HS-5 (cell line): ENCODE data around the gene EMC8.
"Not testable (repeated sequence)": the region's sequence is repeated elsewhere in the genome, so short reads cannot be mapped to it uniquely, and the experiment has no call there.

Experiments used
- DNase-seq: peaks from one replicate; pipeline ENCODE4 v3.0.0-alpha.2; 2012; ENCODE audit warnings: low read depth

EMC8 gene

DNA sequence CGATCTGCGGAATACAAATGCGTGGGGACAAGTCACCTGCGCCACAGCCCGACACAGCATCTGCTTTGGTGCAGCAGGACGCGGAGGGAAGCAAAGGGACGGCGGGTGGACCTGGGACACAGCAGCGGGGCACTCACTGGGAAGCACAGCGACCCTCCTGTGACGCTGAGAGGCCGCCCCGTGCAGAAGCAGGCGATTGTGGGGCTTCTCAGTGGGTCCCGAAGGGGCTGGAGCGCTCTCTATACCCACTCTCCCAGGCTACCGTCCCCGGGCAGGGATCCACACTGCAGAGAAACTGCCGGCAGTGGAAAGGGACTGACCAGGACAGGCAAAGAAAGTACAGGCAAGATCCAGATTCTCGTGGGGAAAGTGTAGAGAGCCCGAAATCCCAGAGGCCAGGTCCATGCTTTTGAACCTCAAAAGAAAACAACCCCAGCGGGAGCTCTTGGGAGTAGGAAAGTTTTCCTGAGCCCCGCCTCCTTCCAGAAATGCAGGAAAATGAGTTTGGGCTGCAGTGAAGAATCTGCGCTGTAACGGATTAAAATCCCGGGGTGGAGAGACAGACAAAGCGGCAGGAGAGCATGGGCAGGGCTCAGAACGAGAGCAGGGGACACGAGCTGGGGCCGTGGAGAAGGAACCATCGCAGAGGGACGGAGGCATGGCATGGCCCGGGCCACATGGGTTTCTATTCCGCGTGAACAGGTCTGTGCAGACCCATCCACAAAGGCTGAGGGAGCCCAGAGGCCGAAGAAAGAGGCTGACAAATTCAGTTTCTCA, 12.9 kb upstream of the EMC8 start:
- no peak for DNase-seq

DNA sequence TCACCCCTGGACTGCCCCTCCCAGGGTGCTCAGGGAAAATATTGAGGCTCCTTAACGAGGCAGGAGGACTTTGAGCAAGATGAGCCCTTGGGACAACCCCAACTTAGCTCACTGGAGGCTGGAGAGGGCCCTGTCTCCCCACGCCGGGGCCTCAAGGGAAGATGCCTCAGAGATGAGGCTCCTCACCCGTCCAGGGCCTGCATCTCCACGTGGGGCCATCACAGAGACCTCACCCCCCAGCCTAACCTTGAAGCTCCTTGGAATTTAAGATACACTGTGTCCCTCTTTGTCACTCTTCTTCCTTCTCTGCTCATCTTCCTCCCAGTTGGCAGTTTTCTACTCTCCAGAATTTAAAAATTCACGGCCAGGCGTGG, 11.4 kb upstream of the EMC8 start:
- no peak for DNase-seq

DNA sequence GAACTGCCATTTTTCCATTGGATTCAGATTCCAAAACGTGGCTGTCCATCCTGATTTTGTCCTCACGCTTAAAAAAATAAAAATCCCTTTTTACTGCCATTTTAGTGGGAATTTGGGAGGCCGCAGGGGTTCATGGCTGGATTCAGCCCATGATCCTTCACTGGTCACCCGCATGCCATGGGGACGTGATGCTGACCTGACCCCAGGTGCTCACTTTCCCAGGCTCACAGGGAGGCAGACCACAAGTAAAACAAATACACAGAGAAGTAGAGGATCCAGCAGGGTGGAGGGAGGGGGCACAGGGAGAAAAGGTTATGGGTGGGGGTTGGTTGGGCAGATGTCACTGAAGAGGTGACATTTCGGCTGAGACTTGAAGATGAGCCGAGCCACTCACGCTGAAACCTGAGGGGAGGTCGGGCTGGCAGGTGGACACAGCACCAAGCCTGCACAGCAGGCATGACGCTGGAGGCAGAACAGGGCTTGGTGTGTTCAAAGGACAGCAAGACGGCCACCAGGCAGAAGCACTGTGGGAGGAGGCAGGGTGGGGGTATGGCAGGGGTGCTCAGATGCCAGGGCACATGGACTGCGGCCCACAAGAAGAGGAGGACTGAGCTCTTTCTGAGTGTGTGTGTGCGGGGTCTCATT, 10.9 kb upstream of the EMC8 start:
- DNase-seq, result no peak

DNA sequence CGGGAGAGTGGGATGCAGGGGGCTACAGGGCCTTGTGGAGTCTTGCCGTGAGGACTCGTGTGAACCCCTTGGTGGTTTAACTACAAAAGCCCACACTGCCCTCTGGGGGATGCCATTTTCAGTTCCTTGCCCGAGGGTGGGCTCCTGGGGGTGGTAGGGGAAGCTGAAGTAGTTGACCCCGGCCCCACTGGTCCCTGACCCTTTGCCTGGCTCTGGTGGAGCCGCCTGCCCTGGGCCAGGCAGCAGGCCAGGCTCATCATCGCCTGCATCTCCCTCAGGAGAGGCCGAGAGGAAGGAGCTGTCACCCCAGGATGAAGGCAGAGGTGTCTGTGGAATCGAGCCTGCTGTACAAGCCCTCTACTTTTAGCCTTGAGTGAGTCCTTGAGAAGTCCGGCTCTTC, 10.3 kb upstream of the EMC8 start:
- no peak for DNase-seq

DNA sequence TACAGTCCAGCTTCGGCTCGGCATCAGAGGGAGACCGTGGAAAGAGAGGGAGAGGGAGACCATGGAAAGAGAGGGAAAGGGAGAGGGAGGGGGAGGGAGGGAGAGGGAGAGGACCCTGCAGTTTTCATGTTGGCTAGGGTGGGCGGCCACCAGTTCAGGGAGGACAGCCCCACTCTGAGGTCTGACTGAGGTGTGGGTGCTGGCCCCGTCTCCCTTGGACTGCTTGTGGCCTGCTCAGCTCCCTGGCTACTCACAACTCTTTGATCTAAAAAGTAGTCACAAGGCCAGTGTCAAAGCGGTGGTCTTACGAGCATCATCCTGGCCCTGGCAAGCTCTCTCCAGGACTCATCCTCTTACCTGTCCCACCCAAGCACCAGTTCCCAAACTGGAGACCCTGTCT, 9.6 kb upstream of the EMC8 start:
- no peak for DNase-seq

DNA sequence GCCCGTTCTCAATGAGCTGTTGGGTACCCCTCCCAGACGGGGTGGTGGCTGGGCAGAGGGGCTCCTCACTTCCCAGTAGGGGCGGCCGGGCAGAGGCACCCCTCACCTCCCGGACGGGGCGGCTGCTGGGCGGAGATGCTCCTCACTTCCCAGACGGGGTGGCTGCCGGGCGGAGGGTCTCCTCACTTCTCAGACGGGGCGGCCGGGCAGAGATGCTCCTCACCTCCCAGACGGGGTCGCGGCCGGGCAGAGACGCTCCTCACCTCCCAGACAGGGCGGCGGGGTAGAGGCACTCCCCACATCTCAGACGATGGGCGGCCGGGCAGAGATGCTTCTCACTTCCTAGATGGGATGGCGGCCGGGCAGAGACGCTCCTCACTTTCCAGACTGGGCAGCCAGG, 8.8 kb upstream of the EMC8 start:
- DNase-seq, result not testable (repeated sequence)

DNA sequence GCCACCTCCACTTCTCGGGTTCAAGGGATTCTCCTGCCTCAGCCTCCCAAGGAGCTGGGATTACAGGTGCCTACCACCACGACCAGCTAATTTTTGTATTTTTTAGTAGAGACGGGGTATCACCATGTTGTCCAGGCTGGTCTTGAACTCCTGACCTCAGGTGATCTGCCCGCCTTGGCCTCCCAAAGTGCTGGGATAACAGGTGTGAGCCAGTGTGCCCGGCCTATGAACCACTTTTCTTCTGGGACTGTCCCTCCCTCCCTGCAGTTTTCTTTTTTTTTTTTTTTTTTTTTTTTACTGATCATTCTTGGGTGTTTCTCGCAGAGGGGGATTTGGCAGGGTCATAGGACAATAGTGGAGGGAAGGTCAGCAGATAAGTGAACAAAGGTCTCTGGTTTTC, 8.0 kb upstream of the EMC8 start:
- DNase-seq, result not testable (repeated sequence)

DNA sequence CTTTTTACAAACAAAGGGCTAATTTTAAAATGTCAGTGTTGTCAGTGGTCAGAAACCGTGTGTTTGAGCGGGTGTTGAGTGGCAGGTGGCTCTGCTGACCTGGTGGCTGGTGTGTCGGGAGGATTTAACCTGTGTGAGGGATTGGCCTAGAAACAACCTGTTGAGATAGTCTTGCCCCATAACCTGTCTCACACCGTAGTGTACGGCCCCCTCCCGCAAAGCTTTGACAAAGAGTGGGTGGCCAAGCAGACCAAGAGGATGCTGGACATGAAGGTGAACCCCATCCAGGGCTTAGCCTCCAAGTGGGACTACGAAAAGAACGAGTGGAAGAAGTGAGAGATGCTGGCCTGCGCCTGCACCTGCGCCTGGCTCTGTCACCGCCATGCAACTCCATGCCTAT, 7.2 kb upstream of the EMC8 start:
- no peak for DNase-seq

DNA sequence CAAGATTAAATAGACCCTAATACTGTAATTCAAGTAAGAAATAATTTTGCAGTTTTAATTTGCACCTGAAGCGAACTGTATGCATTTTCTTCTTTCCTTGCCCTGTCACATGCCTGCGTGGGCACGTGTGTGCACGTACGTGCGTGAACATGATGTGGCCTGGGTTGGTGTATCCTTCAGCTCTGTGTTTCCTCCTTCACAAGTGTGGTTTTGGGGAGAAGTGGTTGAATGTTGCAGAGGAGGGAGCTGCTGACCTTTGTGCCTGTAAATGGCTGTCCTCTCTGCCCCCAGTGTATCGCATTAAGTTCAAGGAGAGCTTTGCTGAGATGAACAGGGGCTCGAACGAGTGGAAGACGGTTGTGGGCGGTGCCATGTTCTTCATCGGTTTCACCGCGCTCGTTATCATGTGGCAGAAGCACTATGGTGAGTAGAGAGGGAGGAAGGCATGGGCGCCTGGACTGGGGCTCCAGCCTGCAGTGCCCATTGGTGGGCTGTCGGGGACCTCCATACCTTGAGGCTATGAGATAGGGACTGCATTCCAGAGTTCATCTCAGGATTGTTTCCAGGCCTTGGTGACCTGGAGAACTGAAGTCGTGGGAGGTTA, 6.2 kb upstream of the EMC8 start:
- DNase-seq, result no peak

DNA sequence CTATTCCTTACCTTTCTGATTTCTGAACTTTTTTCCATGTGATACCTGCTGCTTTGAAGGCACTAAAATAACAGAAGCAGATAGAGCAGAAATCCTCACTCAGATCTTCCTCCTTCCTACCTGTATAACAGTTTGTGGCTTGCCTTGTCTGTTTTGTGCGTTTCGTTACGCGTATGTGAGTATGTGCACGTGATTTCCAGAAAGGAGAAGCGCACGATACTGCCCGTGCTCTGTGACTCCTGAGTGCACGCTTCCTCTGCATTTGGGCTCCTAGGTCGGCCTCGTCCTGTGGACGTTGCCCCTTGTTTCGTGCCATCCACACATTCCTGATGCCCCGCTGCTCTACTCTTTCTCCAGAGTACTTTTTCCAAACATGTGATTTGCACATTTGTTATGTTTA, 4.2 kb upstream of the EMC8 start:
- DNase-seq, result no peak

DNA sequence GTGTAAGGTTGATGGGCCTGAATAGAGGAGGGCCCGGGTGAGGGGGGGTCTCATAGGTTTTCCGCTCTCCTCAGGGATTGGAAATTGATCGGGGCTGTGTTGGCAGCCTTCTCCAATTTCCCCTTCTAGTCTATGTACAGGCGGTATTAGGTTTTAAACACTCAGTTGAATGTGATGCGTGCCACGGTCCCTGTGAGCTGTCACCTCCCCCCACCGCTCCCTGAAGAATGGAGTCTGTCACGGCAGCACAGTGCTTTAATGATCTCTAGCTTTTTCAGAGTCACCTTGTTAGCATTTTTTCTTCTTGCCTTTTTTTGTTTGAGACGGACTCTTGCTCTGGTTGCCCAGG, 951 bp upstream of the EMC8 start:
- DNase-seq, result no peak

DNA sequence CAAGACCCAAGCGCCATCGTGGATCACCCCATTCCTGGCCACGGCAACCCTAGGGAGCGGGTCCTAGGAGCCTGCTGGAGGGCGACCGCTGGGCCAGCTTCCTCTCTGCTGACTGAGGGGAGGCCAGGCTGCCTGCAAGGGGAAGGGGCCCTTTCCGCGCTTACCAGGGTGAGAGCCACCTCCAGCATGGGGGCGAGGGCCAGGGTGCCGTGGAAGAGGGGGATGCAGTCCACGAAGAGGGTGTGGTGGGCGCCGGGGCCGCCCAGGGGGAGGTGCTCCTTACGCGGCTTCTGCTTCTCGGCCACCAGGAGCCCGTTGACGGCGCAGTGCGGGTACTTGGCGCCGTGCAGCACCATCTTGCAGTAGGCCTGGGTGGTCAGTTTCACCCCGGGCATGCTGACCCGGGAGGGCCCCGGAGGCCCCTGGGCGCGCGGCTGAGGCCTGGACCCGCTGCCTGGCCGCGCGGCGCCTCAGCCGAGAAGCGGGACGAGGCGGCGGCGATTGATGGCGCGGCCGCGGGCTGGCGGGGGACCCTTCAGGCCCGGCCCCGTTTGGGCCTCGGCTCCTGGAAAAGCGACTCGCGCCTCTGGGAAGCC, 345 bp downstream of the EMC8 start:
- no peak for DNase-seq

DNA sequence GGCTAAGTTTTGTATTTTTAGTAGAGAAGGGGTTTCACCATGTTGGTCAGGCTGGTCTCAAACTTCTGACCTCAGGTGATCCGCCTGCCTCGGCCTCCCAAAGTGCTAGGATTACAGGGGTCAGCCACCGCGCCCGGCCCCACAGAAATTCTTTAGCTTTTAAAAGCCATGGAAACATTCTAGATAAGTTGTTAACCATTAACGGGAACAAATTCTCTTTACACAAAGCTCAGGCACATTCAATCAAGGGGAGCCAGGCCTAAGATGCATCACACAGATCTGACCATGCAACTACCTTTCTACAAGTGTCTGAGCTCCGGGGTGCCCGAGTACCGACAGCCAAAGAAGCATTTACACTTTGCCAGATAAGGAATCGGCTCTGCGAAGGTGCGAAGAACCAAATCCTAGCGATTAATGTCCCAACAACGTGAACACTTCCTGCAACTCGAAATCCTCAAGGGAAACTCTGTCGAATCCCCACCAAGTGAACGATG, 1.0 kb downstream of the EMC8 start:
- no peak for DNase-seq

DNA sequence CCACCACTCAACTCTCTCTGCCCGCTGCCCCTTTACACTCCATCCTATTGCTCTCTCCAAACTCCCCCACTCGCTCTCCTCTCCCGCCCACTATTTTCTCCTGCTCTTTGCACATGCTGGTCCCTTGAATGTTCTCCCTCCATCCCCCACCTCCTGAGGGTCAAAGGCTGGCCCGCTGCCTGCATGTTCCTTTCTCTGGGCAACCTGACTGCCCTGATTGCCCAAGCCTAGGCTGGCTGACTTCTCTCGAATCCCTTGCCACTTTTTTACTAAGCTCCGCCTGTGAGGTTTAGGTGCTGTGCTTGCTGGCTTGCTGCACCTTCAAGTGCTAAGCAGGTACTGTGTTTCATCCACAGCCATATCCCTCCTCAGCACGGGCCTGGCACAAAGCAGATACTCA, 2.7 kb downstream of the EMC8 start:
- DNase-seq, result no peak

DNA sequence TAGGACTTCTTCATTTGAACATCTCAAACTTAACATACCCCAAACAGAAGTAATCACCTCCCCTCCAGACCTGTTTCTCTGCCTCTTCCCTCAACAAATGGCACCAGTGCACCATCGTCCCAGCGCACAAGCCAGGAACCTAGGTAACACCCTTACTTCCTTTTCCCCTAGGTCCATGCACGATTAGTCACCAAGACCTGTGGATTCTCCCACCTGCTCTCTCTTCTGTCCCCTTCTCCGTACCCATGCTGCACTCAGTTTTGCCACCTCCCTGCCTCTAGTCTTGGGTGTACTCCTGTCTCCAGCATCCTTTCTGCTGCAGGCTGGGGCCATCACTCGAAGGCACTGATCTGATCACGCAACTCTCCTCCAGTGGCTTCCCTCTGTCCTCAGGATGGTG, 3.2 kb downstream of the EMC8 start:
- no peak for DNase-seq

DNA sequence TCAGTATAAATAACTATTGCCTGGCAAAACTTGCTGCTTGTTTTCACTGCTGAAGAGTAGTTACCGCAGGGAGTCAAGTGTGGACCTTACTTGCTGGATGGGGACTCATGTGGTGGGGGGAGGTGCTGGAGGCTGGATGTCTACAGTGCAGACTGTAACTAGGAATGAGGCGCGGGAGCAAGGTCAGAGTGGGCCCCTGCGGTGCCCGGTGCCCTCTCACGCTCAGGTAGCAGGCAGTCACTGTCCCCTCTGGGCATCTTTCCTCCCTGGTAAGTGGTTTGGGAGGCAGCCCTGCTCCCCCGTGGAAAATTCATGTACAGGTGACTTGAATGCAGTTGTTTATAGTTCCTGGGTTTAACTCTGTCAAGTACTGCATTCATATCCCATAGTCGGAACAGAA, 4.6 kb downstream of the EMC8 start:
- no peak for DNase-seq

DNA sequence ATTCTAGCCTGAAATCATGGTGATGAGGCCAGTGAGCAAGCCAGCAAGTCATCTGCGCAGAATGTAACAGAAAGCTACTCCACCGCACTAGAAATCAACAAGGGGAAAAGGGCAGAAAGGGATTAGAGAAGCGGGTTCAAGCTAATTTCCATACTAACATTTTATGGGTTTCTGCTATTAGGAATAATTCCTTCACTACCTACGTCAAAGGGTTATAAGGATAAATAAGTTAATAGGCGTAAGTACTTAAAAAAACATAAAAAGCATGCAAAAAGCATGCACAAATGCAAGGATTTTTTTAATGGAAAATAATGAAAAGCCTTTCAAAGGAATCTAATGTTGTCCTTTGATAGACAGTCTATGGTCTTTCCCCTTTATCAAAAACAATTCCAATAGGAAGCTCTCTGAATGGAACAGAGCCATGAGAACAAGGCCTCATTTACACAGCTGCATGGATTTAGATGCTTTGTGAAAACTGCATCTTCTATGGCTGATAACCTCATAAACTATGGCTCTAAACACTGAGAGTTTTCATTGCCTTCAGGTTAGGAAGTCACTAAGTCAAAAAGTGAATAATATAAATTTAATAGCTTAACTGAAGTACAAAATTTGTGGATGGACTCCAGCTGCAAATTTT, 5.6 kb downstream of the EMC8 start:
- DNase-seq, result no peak

DNA sequence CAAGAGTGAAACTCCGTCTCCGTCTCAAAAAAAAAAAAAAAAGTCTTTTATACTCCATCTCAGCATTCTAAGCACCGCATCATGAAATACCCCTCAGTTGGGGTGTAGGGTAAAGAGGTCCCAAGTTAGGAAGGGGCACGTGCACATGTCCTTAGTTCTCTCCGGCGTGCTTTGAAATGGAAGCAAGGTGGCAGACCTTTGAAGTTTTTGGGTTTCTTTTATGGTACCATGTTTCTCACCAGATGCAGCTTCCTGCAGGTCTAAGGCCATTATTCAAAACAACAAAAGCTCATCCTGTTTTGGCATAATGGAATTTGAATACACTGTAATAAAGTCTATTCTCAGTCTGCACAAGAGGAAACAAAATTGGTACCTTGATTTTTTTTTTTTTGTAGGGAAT, 9.6 kb downstream of the EMC8 start:
- no peak for DNase-seq

DNA sequence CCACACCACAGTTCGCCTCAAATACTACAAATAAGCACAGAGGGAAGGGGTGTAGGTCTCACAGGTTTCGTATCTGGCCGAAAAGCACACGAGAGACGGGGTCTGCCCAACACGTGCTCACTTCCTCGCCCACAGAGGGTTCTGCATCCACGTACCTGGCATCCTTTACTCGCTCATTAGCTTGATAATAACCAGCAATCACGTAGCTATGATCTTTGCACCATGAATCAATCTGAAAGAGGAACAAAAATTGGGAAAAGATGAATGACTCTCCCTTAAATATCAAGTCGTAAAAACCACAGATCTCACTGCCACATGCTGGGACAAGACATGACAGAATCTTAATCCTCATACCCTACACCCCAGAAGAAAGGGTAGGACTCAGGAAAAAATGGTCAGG, 10.5 kb downstream of the EMC8 start:
- DNase-seq, result no peak

DNA sequence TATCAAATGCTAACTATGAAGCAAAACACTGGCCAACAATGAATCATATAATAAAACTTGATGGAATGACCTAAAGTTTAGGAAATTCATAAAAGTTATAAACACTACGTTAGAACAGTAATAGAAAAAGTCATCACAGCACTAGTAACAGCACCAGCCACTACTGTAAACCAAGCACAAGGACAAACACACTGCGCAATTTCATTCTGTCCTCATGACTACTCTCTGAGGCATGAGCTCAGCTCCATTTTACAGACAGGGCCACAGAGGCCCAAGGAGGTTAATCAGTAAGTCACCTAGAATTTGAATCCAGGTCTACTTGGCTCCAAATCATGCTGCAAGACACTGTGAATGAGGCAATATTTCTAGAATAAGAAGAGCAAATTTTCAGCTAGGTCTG, 13.4 kb downstream of the EMC8 start:
- no peak for DNase-seq

DNA sequence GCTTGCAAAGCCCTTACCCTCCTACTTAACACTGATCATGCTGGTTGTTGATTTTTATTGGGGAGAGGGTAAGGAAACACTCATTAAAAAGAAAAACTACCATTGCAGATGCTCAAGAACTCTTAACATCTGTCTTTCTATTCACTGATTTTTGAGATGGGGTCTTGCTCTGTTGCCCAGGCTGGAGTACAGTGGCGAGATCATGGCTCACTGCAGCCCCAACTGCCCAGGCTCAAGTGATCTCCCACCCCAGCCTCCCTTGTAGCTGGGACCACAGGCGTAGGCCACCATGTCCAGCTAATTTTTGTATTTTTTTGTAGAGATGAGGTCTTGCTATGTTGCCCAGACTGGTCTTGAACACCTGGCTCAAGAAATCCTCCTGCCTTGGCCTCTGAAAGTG, 14.5 kb downstream of the EMC8 start:
- DNase-seq, result no peak

DNA sequence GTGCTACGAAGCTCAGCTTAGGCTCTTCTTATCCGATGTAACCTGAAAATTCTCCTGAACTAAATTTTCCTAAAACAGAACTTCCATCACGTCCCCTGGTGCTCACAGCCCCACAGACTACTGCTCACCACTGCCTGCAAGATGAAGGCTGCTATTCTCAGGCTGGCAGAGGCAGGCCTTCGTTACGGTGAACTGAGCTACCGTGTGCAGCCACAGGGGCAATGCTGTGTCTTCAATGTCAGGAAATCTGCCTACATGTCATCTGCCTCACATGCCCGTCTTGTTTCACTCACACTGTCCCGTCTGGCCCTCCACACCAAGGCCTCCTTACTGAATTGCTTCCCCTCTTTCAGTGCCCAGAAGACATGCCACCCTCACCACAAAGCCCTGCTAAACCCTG, 15.9 kb downstream of the EMC8 start:
- no peak for DNase-seq

DNA sequence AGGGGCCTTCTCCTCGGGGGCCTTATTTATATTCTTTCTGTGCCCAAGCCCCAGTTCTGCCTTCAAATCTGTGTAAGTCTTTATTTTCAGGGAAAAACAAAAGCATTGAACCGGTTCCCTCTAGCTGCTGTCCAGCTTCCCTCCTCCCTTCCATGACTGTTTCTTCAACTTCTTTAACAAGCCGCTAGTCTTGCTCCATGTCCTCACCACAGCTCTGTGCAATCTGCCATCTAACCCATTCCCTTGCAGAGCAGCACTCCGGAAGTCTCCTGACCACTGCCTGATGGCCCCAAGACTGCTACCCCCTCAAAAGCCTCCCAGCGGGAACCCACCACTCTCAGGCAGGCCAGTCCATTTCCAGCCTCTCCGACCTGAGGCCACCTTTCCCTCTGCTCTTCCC, 16.9 kb downstream of the EMC8 start:
- no peak for DNase-seq
